K562 (cell line): ENCODE results near the gene SEC16A.

ENCODE experiments used
- CBX1 ChIP-seq: sonication (generic); IDR thresholded peaks from 2 replicates; pipeline ENCODE4 v1.6.1; 2016; ENCODE audit warnings: antibody characterized with exemption, low read depth, mild to moderate bottlenecking
- ELF1 ChIP-seq: fragments of 200-800 bp; sonication (Bioruptor generic); IDR thresholded peaks from 2 replicates; pipeline ENCODE4 v1.6.1; 2016; ENCODE audit warnings: missing genetic modification characterization, missing compliant biosample characterization
- EZH2 ChIP-seq: IDR thresholded peaks from 2 replicates; pipeline ENCODE4 v1.6.1; 2012; ENCODE audit warnings: low read depth, mild to moderate bottlenecking, inconsistent platforms, low read length, borderline replicate concordance
- FOXM1 ChIP-seq, 2 experiments: fragments of 450-650 bp in 1 of 2; sonication (generic) in 1 of 2; formaldehyde crosslinking in 1 of 2; IDR thresholded peaks; 2 replicates each; pipeline versions ENCODE4 v1.6.1 to v1.9.0; 2017 to 2022; ENCODE audit warnings: low read depth in 2 of 2, mild to moderate bottlenecking in 2 of 2, missing genetic modification reagents in 1 of 2, moderate library complexity in 1 of 2
- HNRNPH1 ChIP-seq: fragments of 200-400 bp; formaldehyde crosslinking; optimal IDR thresholded peaks from 2 replicates; pipeline ENCODE3; 2017; ENCODE audit warnings: low read depth, mild to moderate bottlenecking, low read length, moderate library complexity
- MCM2 ChIP-seq: fragments of 450-650 bp; IDR thresholded peaks from 2 replicates; pipeline ENCODE4 v1.6.1; 2017; ENCODE audit warnings: low read depth, mild to moderate bottlenecking
- MEF2A ChIP-seq: IDR thresholded peaks from 2 replicates; pipeline ENCODE4 v1.6.1; 2011; ENCODE audit warnings: low read depth, mild to moderate bottlenecking, low read length, moderate library complexity; ENCODE audit not compliant: control insufficient read depth
- NFRKB ChIP-seq: fragments of 450-650 bp; IDR thresholded peaks from 2 replicates; pipeline ENCODE4 v1.6.1; 2016; ENCODE audit warnings: low read depth
- PATZ1 ChIP-seq: fragments of 250-450 bp; sonication (Bioruptor Pico); IDR thresholded peaks from 2 replicates; pipeline ENCODE4 v1.5.0; 2020; ENCODE audit warnings: mild to moderate bottlenecking, borderline replicate concordance
- POLR2A ChIP-seq: fragments of 450-650 bp; conservative IDR thresholded peaks from 2 replicates; pipeline ENCODE4 v1.6.1; 2016
- RBM39 ChIP-seq: fragments of 200-400 bp; formaldehyde crosslinking; optimal IDR thresholded peaks from 2 replicates; pipeline ENCODE3; 2018; ENCODE audit warnings: low read depth, low read length
- SETDB1 ChIP-seq: IDR thresholded peaks from one replicate; pipeline ENCODE4 v1.6.1; 2012; ENCODE audit warnings: low read length, control low read depth, inconsistent platforms
- ZFX ChIP-seq: sonication (generic); formaldehyde crosslinking; IDR thresholded peaks from 2 replicates; pipeline ENCODE4 v1.8.0; 2022; ENCODE audit warnings: mild to moderate bottlenecking, missing genetic modification reagents, moderate library complexity

GRCh38 chr9:136441681-136442245, 41.1 kb downstream of the SEC16A start:
- TF ChIP-seq RBM39 (no peak), MCM2 (no peak), ELF1 (tag) (no peak), MEF2A (no peak), POLR2A (no peak; the same call in 1 of the 2 replicates), EZH2 (no peak), SETDB1 (no peak), HNRNPH1 (no peak), PATZ1 (CRISPR knock-in tag) (no peak), FOXM1 (IDR thresholded peaks at IDR 0.05; ENCODE audit: low read depth) (no peak), FOXM1 (CRISPR knock-in tag; IDR thresholded peaks at IDR 0.05; ENCODE audit: low read depth) (no peak), NFRKB (no peak), ZFX (CRISPR knock-in tag) (no peak), CBX1 (no peak)
